HCT116 (cell line): Measurements from ENCODE around the gene CDKN2A. TPM values are rescaled to one million over a fixed set of nuclear protein-coding genes. Genes with fewer than 3 reads are reported as not detected.

Source experiments
- ATAC-seq: fragments of 200-7000 bp; cut with Tn5 transposase; 2 replicates; pipeline ENCODE4 v1.9.1; 2020; ENCODE audit warnings: mild to moderate bottlenecking, moderate library complexity
- BruUV-seq: library from RNA; stranded (reverse); fragments of 400-500 nt; replicated peaks from 2 replicates; lab custom pipeline; 2021; lab: Mats Ljungman, UMichigan
- CTCF ChIA-PET: fragments of 300-600 bp; sonication (Branson Sonifier 250); formaldehyde crosslinking; loops from one replicate; lab custom pipeline; 2021; ENCODE audit warnings: antibody characterized with exemption; lab: Charles Lee
- POLR2A ChIA-PET: fragments of 300-600, 350-600 bp; sonication (Branson Sonifier 250); formaldehyde crosslinking; loops from one replicate; lab custom pipeline; 2021; ENCODE audit warnings: antibody characterized with exemption; lab: Charles Lee
- RAD21 ChIA-PET, 2 experiments: fragments of 300-600 bp; sonication (Branson Sonifier 250); formaldehyde crosslinking; loops; one replicate each; lab custom pipeline; 2023; ENCODE audit warnings: low total read pairs in 2 of 2; ENCODE audit not compliant: uncharacterized antibody in 2 of 2, unreplicated experiment in 2 of 2, low non-redundant PET in 1 of 2; lab: Charles Lee
- DNase-seq: peaks from one replicate; pipeline ENCODE4 v3.0.0-alpha.2; 2010; ENCODE audit warnings: low read depth, low spot score
- H2AFZ ChIP-seq: fragments of 200-600 bp; shearing (Covaris generic), sonication (generic); 2 replicates; pipeline ENCODE4 v1.6.1; 2017; ENCODE audit warnings: low read depth, mixed run types, mixed read lengths, antibody characterized with exemption, low read length; ENCODE audit not compliant: poor library complexity, severe bottlenecking
- H3K27ac ChIP-seq: 2 replicates; pipeline ENCODE4 v1.5.1; 2012; ENCODE audit warnings: low read depth, low read length
- H3K27me3 ChIP-seq: fragments of 200-600 bp; sonication (generic); 2 replicates; pipeline ENCODE4 v1.6.1; 2016; ENCODE audit warnings: mixed run types, low read length, mixed read lengths; ENCODE audit not compliant: insufficient read depth
- H3K36me3 ChIP-seq, 2 experiments: fragments of 200-500 bp in 1 of 2; fragments of 200-600 bp in 1 of 2; sonication (Bioruptor generic) in 1 of 2; sonication (generic) in 1 of 2; 2 replicates each; pipeline versions ENCODE4 v1.5.1 to v1.6.1; 2014 to 2016; ENCODE audit warnings: low read length in 2 of 2, inconsistent platforms in 1 of 2, mixed read lengths in 1 of 2, mixed run types in 1 of 2; ENCODE audit not compliant: insufficient read depth in 2 of 2, control insufficient read depth in 1 of 2
- H3K4me1 ChIP-seq, 2 experiments: fragments of 200-600 bp in 1 of 2; sonication (generic) in 1 of 2; 2 replicates each; pipeline versions ENCODE4 v1.5.1 to v1.6.1; 2012 to 2017; ENCODE audit warnings: low read length in 2 of 2, inconsistent platforms in 1 of 2, mild to moderate bottlenecking in 1 of 2, mixed read lengths in 1 of 2, mixed run types in 1 of 2, moderate library complexity in 1 of 2; ENCODE audit not compliant: insufficient read depth in 2 of 2, control insufficient read depth in 1 of 2
- H3K4me2 ChIP-seq: fragments of 200-600 bp; sonication (generic); 2 replicates; pipeline ENCODE4 v1.6.1; 2017; ENCODE audit warnings: mixed run types, low read length, mixed read lengths
- H3K4me3 ChIP-seq, 2 experiments: fragments of 200-600 bp in 1 of 2; sonication (generic) in 1 of 2; replicated peaks in 1 of 2; 2 replicates each; pipeline ENCODE4 v1.5.1; 2011 to 2016; ENCODE audit warnings: low read length in 2 of 2, control low read depth in 1 of 2, low read depth in 1 of 2, mild to moderate bottlenecking in 1 of 2, mixed read lengths in 1 of 2, mixed run types in 1 of 2
- H3K79me2 ChIP-seq: fragments of 200-600 bp; sonication (generic); 2 replicates; pipeline ENCODE4 v1.6.1; 2017; ENCODE audit warnings: mild to moderate bottlenecking, mixed run types, low read length, moderate library complexity, mixed read lengths; ENCODE audit not compliant: insufficient read depth
- H3K9ac ChIP-seq: fragments of 200-600 bp; sonication (generic); 2 replicates; pipeline ENCODE4 v1.6.1; 2016; ENCODE audit warnings: low read length, mixed read lengths
- H3K9me2 ChIP-seq: fragments of 200-600 bp; sonication (generic), shearing (Covaris generic); 2 replicates; pipeline ENCODE4 v1.6.1; 2017; ENCODE audit warnings: mixed run types, mild to moderate bottlenecking, moderate library complexity; ENCODE audit not compliant: insufficient read depth
- H3K9me3 ChIP-seq, 2 experiments: fragments of 200-500 bp in 1 of 2; fragments of 200-600 bp in 1 of 2; sonication (Bioruptor generic) in 1 of 2; sonication (generic) in 1 of 2; 2 replicates each; pipeline ENCODE4 v1.6.1; 2014 to 2017; ENCODE audit warnings: low read length in 2 of 2, mixed read lengths in 2 of 2, inconsistent platforms in 1 of 2, low read depth in 1 of 2, mild to moderate bottlenecking in 1 of 2, mixed run types in 1 of 2, moderate library complexity in 1 of 2; ENCODE audit not compliant: control insufficient read depth in 1 of 2, insufficient read depth in 1 of 2
- H4K20me1 ChIP-seq: fragments of 200-600 bp; sonication (generic), shearing (Covaris generic); 2 replicates; pipeline ENCODE4 v1.6.1; 2017; ENCODE audit warnings: mixed run types, mild to moderate bottlenecking, moderate library complexity; ENCODE audit not compliant: insufficient read depth
- CBX3 ChIP-seq: IDR thresholded peaks from 2 replicates; pipeline ENCODE4 v1.6.1; 2012; ENCODE audit warnings: low read depth
- EGR1 ChIP-seq: IDR thresholded peaks from 2 replicates; pipeline ENCODE4 v1.6.1; 2012; ENCODE audit warnings: low read depth
- EZH2 ChIP-seq: fragments of 200-600 bp; sonication (generic); IDR thresholded peaks from 2 replicates; pipeline ENCODE4 v1.6.1; 2017; ENCODE audit warnings: antibody characterized with exemption, mixed run types
- FOSL1 ChIP-seq: IDR thresholded peaks from 2 replicates; pipeline ENCODE4 v1.6.1; 2012; ENCODE audit warnings: low read depth
- JUND ChIP-seq: IDR thresholded peaks from 2 replicates; pipeline ENCODE4 v1.6.1; 2012
- POLR2A ChIP-seq: IDR thresholded peaks from 2 replicates; pipeline ENCODE4 v1.7.0; 2011; ENCODE audit warnings: borderline replicate concordance; ENCODE audit not compliant: insufficient read depth, insufficient read length; ENCODE audit errors: extremely low read depth
- SIN3A ChIP-seq: IDR thresholded peaks from 2 replicates; pipeline ENCODE4 v1.6.1; 2012; ENCODE audit warnings: low read depth
- SP1 ChIP-seq: IDR thresholded peaks from 2 replicates; pipeline ENCODE4 v1.6.1; 2012; ENCODE audit warnings: low read depth
- SRF ChIP-seq: IDR thresholded peaks from 2 replicates; pipeline ENCODE4 v1.6.1; 2012; ENCODE audit warnings: low read depth
- TCF7L2 ChIP-seq: IDR thresholded peaks from 2 replicates; pipeline ENCODE4 v1.7.0; 2011; ENCODE audit warnings: borderline replicate concordance, inconsistent platforms; ENCODE audit not compliant: insufficient read depth, insufficient read length; ENCODE audit errors: extremely low read depth
- YY1 ChIP-seq: IDR thresholded peaks from 2 replicates; pipeline ENCODE4 v1.6.1; 2011; ENCODE audit warnings: low read length, low read depth, moderate library complexity, mild to moderate bottlenecking; ENCODE audit not compliant: insufficient replicate concordance; ENCODE audit errors: extremely low read depth
- ZNF274 ChIP-seq: fragments of 200-500 bp; sonication (Bioruptor generic); IDR thresholded peaks from 2 replicates; pipeline ENCODE4 v1.6.1; 2014; ENCODE audit warnings: mild to moderate bottlenecking, low read depth, low read length, inconsistent platforms
- intact Hi-C: fragments of 100-400 bp; cut with micrococcal nuclease; formaldehyde crosslinking; loops from 2 replicates; pipeline ENCODE4 v1.10.0; 2022
- total RNA-seq: library from RNA; stranded (reverse); gene quantifications from one replicate; pipeline ENCODE4 v1.2.1, GENCODE V29; 2021; ENCODE audit not compliant: unreplicated experiment
- TF ChIP-seq, protein P1 (sequence below): IDR thresholded peaks from 2 replicates; pipeline ENCODE4 v1.6.1; 2011; ENCODE audit warnings: mild to moderate bottlenecking, low read length, moderate library complexity; ENCODE audit not compliant: insufficient replicate concordance; ENCODE audit errors: extremely low read depth
- TF ChIP-seq, protein P2 (sequence below): IDR thresholded peaks from 2 replicates; pipeline ENCODE4 v1.6.1; 2012
- TF ChIP-seq, protein P3 (sequence below): IDR thresholded peaks from 2 replicates; pipeline ENCODE4 v1.6.1; 2012; ENCODE audit warnings: low read depth
- TF ChIP-seq, protein P4 (sequence below): IDR thresholded peaks from 2 replicates; pipeline ENCODE4 v1.6.1; 2012

Gene CDKN2A
- total RNA-seq, 1 experiment from 2014 or later: 89.7 TPM

DNA sequence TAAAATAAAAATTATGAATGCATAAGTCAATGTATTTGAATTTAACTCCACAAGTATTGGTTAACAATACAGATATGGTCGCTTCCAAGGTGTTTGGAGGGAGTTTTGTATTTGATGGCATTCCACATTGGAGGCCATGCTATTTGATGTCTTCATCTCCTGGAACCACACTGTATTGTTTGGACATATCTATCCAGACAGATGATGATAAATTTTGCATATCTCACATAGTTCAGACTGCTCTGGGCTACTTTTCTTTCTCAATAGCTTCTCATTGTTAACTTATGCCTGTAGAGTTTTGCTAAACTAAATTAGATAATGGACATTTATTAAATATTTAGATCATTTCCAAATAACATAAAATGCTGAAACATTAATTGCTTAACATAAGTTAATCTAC is 58.0 kb downstream of the CDKN2A start:
- BruUV-seq: no TSS peak
- Histone ChIP-seq H3K9me2 (no peaks in the 10 kb centered on the region), H3K4me2 (no peak overlapping the region), H4K20me1 (no peaks in the 10 kb centered on the region), H3K79me2 (no peaks in the 10 kb centered on the region), H3K36me3 (no peaks in the 10 kb centered on the region), H3K27ac (no peak overlapping the region), H3K4me1 (peaks cover 8 to 10% of the 10 kb centered on the region in 2 experiments; a peak in 3 of 4 replicates), H3K27me3 (no peaks in the 10 kb centered on the region), H3K9me3 (no peaks in the 10 kb centered on the region), H3K4me3 (no peak overlapping the region), H2AFZ (no peak overlapping the region), H3K9ac (no peak overlapping the region)
- CTCF ChIA-PET: no interaction called here
- RAD21 ChIA-PET: no interaction called here
- TF ChIP-seq, protein P1, sequence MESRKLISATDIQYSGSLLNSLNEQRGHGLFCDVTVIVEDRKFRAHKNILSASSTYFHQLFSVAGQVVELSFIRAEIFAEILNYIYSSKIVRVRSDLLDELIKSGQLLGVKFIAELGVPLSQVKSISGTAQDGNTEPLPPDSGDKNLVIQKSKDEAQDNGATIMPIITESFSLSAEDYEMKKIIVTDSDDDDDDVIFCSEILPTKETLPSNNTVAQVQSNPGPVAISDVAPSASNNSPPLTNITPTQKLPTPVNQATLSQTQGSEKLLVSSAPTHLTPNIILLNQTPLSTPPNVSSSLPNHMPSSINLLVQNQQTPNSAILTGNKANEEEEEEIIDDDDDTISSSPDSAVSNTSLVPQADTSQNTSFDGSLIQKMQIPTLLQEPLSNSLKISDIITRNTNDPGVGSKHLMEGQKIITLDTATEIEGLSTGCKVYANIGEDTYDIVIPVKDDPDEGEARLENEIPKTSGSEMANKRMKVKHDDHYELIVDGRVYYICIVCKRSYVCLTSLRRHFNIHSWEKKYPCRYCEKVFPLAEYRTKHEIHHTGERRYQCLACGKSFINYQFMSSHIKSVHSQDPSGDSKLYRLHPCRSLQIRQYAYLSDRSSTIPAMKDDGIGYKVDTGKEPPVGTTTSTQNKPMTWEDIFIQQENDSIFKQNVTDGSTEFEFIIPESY: no peak
- no peak for TF ChIP-seq YY1
- TF ChIP-seq EZH2: no peak
- TF ChIP-seq ZNF274: no peak
- TF ChIP-seq, protein P2, sequence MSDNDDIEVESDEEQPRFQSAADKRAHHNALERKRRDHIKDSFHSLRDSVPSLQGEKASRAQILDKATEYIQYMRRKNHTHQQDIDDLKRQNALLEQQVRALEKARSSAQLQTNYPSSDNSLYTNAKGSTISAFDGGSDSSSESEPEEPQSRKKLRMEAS: no peak
- TF ChIP-seq JUND: no peak
- TF ChIP-seq, protein P3, sequence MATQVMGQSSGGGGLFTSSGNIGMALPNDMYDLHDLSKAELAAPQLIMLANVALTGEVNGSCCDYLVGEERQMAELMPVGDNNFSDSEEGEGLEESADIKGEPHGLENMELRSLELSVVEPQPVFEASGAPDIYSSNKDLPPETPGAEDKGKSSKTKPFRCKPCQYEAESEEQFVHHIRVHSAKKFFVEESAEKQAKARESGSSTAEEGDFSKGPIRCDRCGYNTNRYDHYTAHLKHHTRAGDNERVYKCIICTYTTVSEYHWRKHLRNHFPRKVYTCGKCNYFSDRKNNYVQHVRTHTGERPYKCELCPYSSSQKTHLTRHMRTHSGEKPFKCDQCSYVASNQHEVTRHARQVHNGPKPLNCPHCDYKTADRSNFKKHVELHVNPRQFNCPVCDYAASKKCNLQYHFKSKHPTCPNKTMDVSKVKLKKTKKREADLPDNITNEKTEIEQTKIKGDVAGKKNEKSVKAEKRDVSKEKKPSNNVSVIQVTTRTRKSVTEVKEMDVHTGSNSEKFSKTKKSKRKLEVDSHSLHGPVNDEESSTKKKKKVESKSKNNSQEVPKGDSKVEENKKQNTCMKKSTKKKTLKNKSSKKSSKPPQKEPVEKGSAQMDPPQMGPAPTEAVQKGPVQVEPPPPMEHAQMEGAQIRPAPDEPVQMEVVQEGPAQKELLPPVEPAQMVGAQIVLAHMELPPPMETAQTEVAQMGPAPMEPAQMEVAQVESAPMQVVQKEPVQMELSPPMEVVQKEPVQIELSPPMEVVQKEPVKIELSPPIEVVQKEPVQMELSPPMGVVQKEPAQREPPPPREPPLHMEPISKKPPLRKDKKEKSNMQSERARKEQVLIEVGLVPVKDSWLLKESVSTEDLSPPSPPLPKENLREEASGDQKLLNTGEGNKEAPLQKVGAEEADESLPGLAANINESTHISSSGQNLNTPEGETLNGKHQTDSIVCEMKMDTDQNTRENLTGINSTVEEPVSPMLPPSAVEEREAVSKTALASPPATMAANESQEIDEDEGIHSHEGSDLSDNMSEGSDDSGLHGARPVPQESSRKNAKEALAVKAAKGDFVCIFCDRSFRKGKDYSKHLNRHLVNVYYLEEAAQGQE: no peak
- TF ChIP-seq, protein P4, sequence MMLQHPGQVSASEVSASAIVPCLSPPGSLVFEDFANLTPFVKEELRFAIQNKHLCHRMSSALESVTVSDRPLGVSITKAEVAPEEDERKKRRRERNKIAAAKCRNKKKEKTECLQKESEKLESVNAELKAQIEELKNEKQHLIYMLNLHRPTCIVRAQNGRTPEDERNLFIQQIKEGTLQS: no peak
- no peak for TF ChIP-seq FOSL1
- no peak for TF ChIP-seq TCF7L2
- no peak for TF ChIP-seq SP1
- no peak for TF ChIP-seq CBX3
- no peak for TF ChIP-seq SRF
- no peak for TF ChIP-seq EGR1
- TF ChIP-seq POLR2A: no peak
- TF ChIP-seq SIN3A: no peak
- no peak for ATAC-seq
- DNase-seq: no peak
- intact Hi-C loops: no loop called here
- POLR2A ChIA-PET: no interaction called here
